GM23338 (cell line): ENCODE results near the gene MALSU1. TPM values are rescaled to one million over a fixed set of nuclear protein-coding genes. Genes with fewer than 3 reads are reported as not detected.

ENCODE experiments used
- ATAC-seq: fragments of 200-7000 bp; cut with Tn5 transposase; 3 replicates; pipeline ENCODE4 v1.9.1; 2020
- DNase-seq: peaks from one replicate; pipeline ENCODE4 v3.0.0-alpha.2; 2015; ENCODE audit warnings: low spot score
- H2AFZ ChIP-seq: fragments of 200-600 bp; sonication (generic); 2 replicates; pipeline ENCODE4 v1.8.0; 2016; ENCODE audit warnings: antibody characterized with exemption, mild to moderate bottlenecking, moderate library complexity
- H3F3A ChIP-seq: fragments of 200-600 bp; sonication (generic); replicated peaks from 2 replicates; pipeline ENCODE4 v1.8.0; 2017; ENCODE audit warnings: antibody characterized with exemption, mixed run types, low read depth
- H3K27ac ChIP-seq: fragments of 200-600 bp; sonication (generic); 2 replicates; pipeline ENCODE4 v1.6.1; 2016; ENCODE audit warnings: low read depth
- H3K27me3 ChIP-seq: fragments of 200-600 bp; sonication (generic); 2 replicates; pipeline ENCODE4 v1.8.0; 2016; ENCODE audit warnings: mild to moderate bottlenecking, mixed run types, moderate library complexity; ENCODE audit not compliant: insufficient read depth
- H3K36me3 ChIP-seq: fragments of 200-600 bp; sonication (generic); 2 replicates; pipeline ENCODE4 v1.8.0; 2016; ENCODE audit warnings: mild to moderate bottlenecking; ENCODE audit not compliant: insufficient read depth
- H3K4me1 ChIP-seq: fragments of 200-600 bp; sonication (generic); 2 replicates; pipeline ENCODE4 v1.8.0; 2016; ENCODE audit warnings: mild to moderate bottlenecking, moderate library complexity; ENCODE audit not compliant: insufficient read depth
- H3K4me2 ChIP-seq: fragments of 200-600 bp; sonication (generic); 2 replicates; pipeline ENCODE4 v1.7.1; 2017; ENCODE audit warnings: mixed run types
- H3K4me3 ChIP-seq: fragments of 200-600 bp; sonication (generic); 2 replicates; pipeline ENCODE4 v1.6.1; 2016; ENCODE audit warnings: mixed run types
- H3K79me2 ChIP-seq: fragments of 200-600 bp; sonication (generic); replicated peaks from 2 replicates; pipeline ENCODE4 v1.8.0; 2017; ENCODE audit warnings: mild to moderate bottlenecking; ENCODE audit not compliant: insufficient read depth
- H3K9me2 ChIP-seq: fragments of 200-600 bp; sonication (generic); 2 replicates; pipeline ENCODE4 v1.8.0; 2017; ENCODE audit not compliant: insufficient read depth
- H4K20me1 ChIP-seq: fragments of 200-600 bp; sonication (generic); replicated peaks from 2 replicates; pipeline ENCODE4 v1.8.0; 2017; ENCODE audit warnings: mild to moderate bottlenecking; ENCODE audit not compliant: insufficient read depth
- H3K27ac Mint-ChIP-seq: 2 replicates; pipeline ENCODE4 v1.8.0; 2020; ENCODE audit warnings: inconsistent platforms, mild to moderate bottlenecking, moderate library complexity, mixed read lengths
- H3K27me3 Mint-ChIP-seq: 3 replicates; pipeline ENCODE4 v1.8.0; 2022; ENCODE audit warnings: low read depth, mild to moderate bottlenecking, moderate library complexity, mixed read lengths, inconsistent platforms; ENCODE audit not compliant: insufficient read depth, poor library complexity
- H3K36me3 Mint-ChIP-seq: 3 replicates; pipeline ENCODE4 v1.8.0; 2021; ENCODE audit warnings: low read depth, mild to moderate bottlenecking, inconsistent platforms, moderate library complexity, mixed read lengths
- H3K4me1 Mint-ChIP-seq: 3 replicates; pipeline ENCODE4 v1.8.0; 2020; ENCODE audit warnings: mild to moderate bottlenecking, inconsistent platforms, mixed read lengths
- H3K4me3 Mint-ChIP-seq: 3 replicates; pipeline ENCODE4 v1.8.0; 2021; ENCODE audit warnings: moderate library complexity, mild to moderate bottlenecking, inconsistent platforms, mixed read lengths
- H3K9me3 Mint-ChIP-seq: 3 replicates; pipeline ENCODE4 v1.8.0; 2020; ENCODE audit warnings: moderate library complexity, mild to moderate bottlenecking, inconsistent platforms, mixed read lengths
- CREB1 ChIP-seq: fragments of 250-450 bp; sonication (Bioruptor Pico); IDR thresholded peaks from 2 replicates; pipeline ENCODE4 v1.5.0; 2020; ENCODE audit warnings: low read depth, mild to moderate bottlenecking, moderate library complexity
- EZH2 ChIP-seq: fragments of 200-600 bp; sonication (generic); IDR thresholded peaks from one replicate; pipeline ENCODE4 v1.8.0; 2017; ENCODE audit warnings: antibody characterized with exemption, mild to moderate bottlenecking, low read depth; ENCODE audit not compliant: unreplicated experiment
- EZH2phosphoT487 ChIP-seq: fragments of 200-600 bp; sonication (generic); IDR thresholded peaks from one replicate; pipeline ENCODE4 v1.8.1; 2018; ENCODE audit warnings: antibody characterized with exemption; ENCODE audit not compliant: unreplicated experiment
- JUNB ChIP-seq: IDR thresholded peaks from one replicate; pipeline ENCODE4 v1.6.1; 2016; ENCODE audit warnings: antibody characterized with exemption; ENCODE audit not compliant: unreplicated experiment
- POLR2AphosphoS5 ChIP-seq: IDR thresholded peaks from 2 replicates; pipeline ENCODE4 v1.6.1; 2016; ENCODE audit warnings: antibody characterized with exemption, low read depth
- ZNF114 ChIP-seq: fragments of 250-450 bp; sonication (Bioruptor Pico); IDR thresholded peaks from 2 replicates; pipeline ENCODE4 v1.5.0; 2020; ENCODE audit warnings: mild to moderate bottlenecking, moderate library complexity
- polyA plus RNA-seq: library from polyadenylated mRNA; unstranded; fragments of >200 nt; fragmentation: Nextera tagmentation; extraction: Ambion mirVana; gene quantifications from 2 replicates; pipeline ENCODE4 v1.2.1, GENCODE V29; 2016
- total RNA-seq: library from RNA; depleted of rRNA; stranded (reverse); fragments of >200 nt; shearing (Covaris generic); gene quantifications from 2 replicates; pipeline ENCODE4 v1.2.3, GENCODE V29; 2014
- TF ChIP-seq, protein P1 (sequence below), 2 experiments: fragments of 200-600 bp in 1 of 2; sonication (generic) in 1 of 2; conservative IDR thresholded peaks; 2 replicates each; pipeline versions ENCODE4 v1.5.1 to v1.6.1; 2016 to 2017; ENCODE audit warnings: antibody characterized with exemption in 2 of 2, low read depth in 2 of 2, mild to moderate bottlenecking in 2 of 2, moderate library complexity in 1 of 2
- TF ChIP-seq, protein P2 (sequence below): IDR thresholded peaks from 2 replicates; pipeline ENCODE4 v1.6.1; 2016; ENCODE audit warnings: antibody characterized with exemption
- TF ChIP-seq, protein P3 (sequence below): IDR thresholded peaks from one replicate; pipeline ENCODE4 v1.6.1; 2018; ENCODE audit warnings: antibody characterized with exemption; ENCODE audit not compliant: unreplicated experiment

The MALSU1 gene
- total and polyA plus RNA-seq, 2 experiments from 2014 or later = 96.8 to 209 TPM

DNA sequence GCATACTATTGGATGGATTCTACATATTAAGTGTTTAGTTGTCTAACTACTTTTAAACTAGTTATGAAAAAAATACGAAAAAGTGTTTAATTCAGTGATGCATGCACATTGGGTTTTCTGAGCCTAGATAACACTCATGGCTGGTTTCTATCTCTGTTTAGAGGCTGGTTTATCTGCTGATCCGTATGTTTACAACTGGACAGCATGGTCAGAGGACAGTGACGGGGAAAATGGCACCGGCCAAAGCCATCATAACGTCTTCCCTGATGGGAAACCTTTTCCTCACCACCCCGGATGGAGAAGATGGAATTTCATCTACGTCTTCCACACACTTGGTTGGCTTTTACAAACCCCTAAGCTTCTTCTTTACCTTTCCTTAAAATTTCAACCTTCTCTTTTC lies 42.4 kb upstream of the MALSU1 start (continued):
- TF ChIP-seq, protein P1, sequence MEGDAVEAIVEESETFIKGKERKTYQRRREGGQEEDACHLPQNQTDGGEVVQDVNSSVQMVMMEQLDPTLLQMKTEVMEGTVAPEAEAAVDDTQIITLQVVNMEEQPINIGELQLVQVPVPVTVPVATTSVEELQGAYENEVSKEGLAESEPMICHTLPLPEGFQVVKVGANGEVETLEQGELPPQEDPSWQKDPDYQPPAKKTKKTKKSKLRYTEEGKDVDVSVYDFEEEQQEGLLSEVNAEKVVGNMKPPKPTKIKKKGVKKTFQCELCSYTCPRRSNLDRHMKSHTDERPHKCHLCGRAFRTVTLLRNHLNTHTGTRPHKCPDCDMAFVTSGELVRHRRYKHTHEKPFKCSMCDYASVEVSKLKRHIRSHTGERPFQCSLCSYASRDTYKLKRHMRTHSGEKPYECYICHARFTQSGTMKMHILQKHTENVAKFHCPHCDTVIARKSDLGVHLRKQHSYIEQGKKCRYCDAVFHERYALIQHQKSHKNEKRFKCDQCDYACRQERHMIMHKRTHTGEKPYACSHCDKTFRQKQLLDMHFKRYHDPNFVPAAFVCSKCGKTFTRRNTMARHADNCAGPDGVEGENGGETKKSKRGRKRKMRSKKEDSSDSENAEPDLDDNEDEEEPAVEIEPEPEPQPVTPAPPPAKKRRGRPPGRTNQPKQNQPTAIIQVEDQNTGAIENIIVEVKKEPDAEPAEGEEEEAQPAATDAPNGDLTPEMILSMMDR (conservative IDR thresholded peaks at IDR 0.05; ENCODE audit: low read depth in 2 of 2) = no peak
- TF ChIP-seq, protein P2, sequence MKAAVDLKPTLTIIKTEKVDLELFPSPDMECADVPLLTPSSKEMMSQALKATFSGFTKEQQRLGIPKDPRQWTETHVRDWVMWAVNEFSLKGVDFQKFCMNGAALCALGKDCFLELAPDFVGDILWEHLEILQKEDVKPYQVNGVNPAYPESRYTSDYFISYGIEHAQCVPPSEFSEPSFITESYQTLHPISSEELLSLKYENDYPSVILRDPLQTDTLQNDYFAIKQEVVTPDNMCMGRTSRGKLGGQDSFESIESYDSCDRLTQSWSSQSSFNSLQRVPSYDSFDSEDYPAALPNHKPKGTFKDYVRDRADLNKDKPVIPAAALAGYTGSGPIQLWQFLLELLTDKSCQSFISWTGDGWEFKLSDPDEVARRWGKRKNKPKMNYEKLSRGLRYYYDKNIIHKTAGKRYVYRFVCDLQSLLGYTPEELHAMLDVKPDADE = no peak
- TF ChIP-seq POLR2AphosphoS5 = no peak
- TF ChIP-seq ZNF114 = no peak
- no peak for TF ChIP-seq CREB1 (CRISPR knock-in tag)
- TF ChIP-seq, protein P3, sequence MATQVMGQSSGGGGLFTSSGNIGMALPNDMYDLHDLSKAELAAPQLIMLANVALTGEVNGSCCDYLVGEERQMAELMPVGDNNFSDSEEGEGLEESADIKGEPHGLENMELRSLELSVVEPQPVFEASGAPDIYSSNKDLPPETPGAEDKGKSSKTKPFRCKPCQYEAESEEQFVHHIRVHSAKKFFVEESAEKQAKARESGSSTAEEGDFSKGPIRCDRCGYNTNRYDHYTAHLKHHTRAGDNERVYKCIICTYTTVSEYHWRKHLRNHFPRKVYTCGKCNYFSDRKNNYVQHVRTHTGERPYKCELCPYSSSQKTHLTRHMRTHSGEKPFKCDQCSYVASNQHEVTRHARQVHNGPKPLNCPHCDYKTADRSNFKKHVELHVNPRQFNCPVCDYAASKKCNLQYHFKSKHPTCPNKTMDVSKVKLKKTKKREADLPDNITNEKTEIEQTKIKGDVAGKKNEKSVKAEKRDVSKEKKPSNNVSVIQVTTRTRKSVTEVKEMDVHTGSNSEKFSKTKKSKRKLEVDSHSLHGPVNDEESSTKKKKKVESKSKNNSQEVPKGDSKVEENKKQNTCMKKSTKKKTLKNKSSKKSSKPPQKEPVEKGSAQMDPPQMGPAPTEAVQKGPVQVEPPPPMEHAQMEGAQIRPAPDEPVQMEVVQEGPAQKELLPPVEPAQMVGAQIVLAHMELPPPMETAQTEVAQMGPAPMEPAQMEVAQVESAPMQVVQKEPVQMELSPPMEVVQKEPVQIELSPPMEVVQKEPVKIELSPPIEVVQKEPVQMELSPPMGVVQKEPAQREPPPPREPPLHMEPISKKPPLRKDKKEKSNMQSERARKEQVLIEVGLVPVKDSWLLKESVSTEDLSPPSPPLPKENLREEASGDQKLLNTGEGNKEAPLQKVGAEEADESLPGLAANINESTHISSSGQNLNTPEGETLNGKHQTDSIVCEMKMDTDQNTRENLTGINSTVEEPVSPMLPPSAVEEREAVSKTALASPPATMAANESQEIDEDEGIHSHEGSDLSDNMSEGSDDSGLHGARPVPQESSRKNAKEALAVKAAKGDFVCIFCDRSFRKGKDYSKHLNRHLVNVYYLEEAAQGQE = no peak

DNA sequence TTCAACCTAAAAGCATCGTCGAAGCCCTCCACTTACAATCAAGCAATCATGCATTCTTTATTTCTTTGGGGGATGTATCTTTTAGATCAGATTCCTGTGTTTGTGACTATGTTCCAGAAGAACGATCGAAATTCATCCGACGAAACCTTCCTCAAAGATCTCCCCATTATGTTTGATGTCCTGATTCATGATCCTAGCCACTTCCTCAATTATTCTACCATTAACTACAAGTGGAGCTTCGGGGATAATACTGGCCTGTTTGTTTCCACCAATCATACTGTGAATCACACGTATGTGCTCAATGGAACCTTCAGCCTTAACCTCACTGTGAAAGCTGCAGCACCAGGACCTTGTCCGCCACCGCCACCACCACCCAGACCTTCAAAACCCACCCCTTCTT lies 38.8 kb upstream of the MALSU1 start:
- H3K36me3 Mint-ChIP-seq = no peaks in the 10 kb centered on the region

More for the DNA sequence above, 38.8 kb upstream of the MALSU1 start:
- H3K27me3 ChIP-seq = no peaks in the 10 kb centered on the region
- no peaks in the 10 kb centered on the region for H3F3A ChIP-seq
- H2AFZ ChIP-seq = no peak overlapping the region
- H3K27ac Mint-ChIP-seq = no peak overlapping the region
- no peaks in the 10 kb centered on the region for H3K9me3 Mint-ChIP-seq
- no peaks in the 10 kb centered on the region for H3K79me2 ChIP-seq
- H3K4me1 ChIP-seq = no peaks in the 10 kb centered on the region
- H3K36me3 ChIP-seq = no peaks in the 10 kb centered on the region
- H3K4me1 Mint-ChIP-seq = no peaks in the 10 kb centered on the region
- no peak overlapping the region for H3K4me3 Mint-ChIP-seq
- no peaks in the 10 kb centered on the region for H3K9me2 ChIP-seq
- H3K4me3 ChIP-seq = no peak overlapping the region
- ATAC-seq (no peak), DNase-seq (no peak)
- no peak for TF ChIP-seq JUNB
- TF ChIP-seq ZNF114 = no peak
- TF ChIP-seq EZH2phosphoT487 = no peak
- TF ChIP-seq POLR2AphosphoS5 = no peak
- TF ChIP-seq EZH2 = no peak
- no peak for TF ChIP-seq CREB1 (CRISPR knock-in tag)
- H3K27me3 Mint-ChIP-seq = peaks cover 2% of the 10 kb centered on the region
- H4K20me1 ChIP-seq = no peaks in the 10 kb centered on the region
- H3K27ac ChIP-seq = no peak overlapping the region
- H3K4me2 ChIP-seq = no peak overlapping the region
